Gastroesophageal sphincter (tissue), 3 donors: ENCODE data around the gene MYT1.

Experiments used
- EP300 ChIP-seq: sonication (generic); formaldehyde crosslinking; IDR thresholded peaks from one replicate; pipeline ENCODE4 v1.6.1; 2017; ENCODE audit warnings: antibody characterized with exemption, mild to moderate bottlenecking
- POLR2A ChIP-seq, 2 donors: fragments of 450-650 bp; IDR thresholded peaks; one replicate each; pipeline ENCODE4 v1.6.1; 2017; ENCODE audit warnings: antibody characterized with exemption in 2 of 2, mild to moderate bottlenecking in 2 of 2, moderate library complexity in 1 of 2
- POLR2AphosphoS5 ChIP-seq: sonication (generic); formaldehyde crosslinking; IDR thresholded peaks from one replicate; pipeline ENCODE4 v1.6.1; 2017; ENCODE audit warnings: antibody characterized with exemption
- TF ChIP-seq, protein P1 (sequence below), 4 experiments: fragments of 200-600 bp in 2 of 4; fragments of 450-650 bp in 2 of 4; sonication (generic) in 1 of 4; IDR thresholded peaks; one replicate each; pipeline ENCODE4 v1.5.1; 2017 to 2019; ENCODE audit warnings: antibody characterized with exemption in 4 of 4, mild to moderate bottlenecking in 2 of 4, moderate library complexity in 2 of 4

- TF ChIP-seq POLR2A (IDR thresholded peaks at IDR 0.05) (no peak), POLR2AphosphoS5 (no peak), EP300 (no peak)
- TF ChIP-seq, protein P1, sequence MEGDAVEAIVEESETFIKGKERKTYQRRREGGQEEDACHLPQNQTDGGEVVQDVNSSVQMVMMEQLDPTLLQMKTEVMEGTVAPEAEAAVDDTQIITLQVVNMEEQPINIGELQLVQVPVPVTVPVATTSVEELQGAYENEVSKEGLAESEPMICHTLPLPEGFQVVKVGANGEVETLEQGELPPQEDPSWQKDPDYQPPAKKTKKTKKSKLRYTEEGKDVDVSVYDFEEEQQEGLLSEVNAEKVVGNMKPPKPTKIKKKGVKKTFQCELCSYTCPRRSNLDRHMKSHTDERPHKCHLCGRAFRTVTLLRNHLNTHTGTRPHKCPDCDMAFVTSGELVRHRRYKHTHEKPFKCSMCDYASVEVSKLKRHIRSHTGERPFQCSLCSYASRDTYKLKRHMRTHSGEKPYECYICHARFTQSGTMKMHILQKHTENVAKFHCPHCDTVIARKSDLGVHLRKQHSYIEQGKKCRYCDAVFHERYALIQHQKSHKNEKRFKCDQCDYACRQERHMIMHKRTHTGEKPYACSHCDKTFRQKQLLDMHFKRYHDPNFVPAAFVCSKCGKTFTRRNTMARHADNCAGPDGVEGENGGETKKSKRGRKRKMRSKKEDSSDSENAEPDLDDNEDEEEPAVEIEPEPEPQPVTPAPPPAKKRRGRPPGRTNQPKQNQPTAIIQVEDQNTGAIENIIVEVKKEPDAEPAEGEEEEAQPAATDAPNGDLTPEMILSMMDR (IDR thresholded peaks at IDR 0.05), result no peak
These were observed 76.2 kb downstream of the MYT1 start for GRCh38 chr20:64240243-64241015.
